PFSK-1 (cell line): ENCODE results near the gene GPR141.

ENCODE experiments used
- FOXP2 ChIP-seq: optimal IDR thresholded peaks from 2 replicates; pipeline ENCODE3; 2011; ENCODE audit warnings: borderline replicate concordance, control low read depth, inconsistent platforms; ENCODE audit not compliant: insufficient read depth; ENCODE audit errors: extremely low read length, extremely low read depth
- POLR2AphosphoS5 ChIP-seq: IDR thresholded peaks from 2 replicates; pipeline ENCODE4 v1.6.1; 2012; ENCODE audit warnings: low read depth, mild to moderate bottlenecking, control low read depth, low read length, moderate library complexity
- REST ChIP-seq, 2 experiments: IDR thresholded peaks; 2 replicates each; pipeline versions ENCODE4 v1.6.1 to v1.8.0; 2011 to 2012; ENCODE audit warnings: low read depth in 2 of 2, low read length in 2 of 2, control low read depth in 1 of 2, inconsistent platforms in 1 of 2, mild to moderate bottlenecking in 1 of 2, moderate library complexity in 1 of 2; ENCODE audit not compliant: insufficient read depth in 1 of 2
- SIN3A ChIP-seq: IDR thresholded peaks from 2 replicates; pipeline ENCODE4 v1.6.1; 2012; ENCODE audit warnings: mild to moderate bottlenecking, low read length, moderate library complexity, borderline replicate concordance; ENCODE audit not compliant: insufficient read depth
- TAF1 ChIP-seq: IDR thresholded peaks from 2 replicates; pipeline ENCODE4 v1.6.1; 2012; ENCODE audit warnings: low read length, control low read depth, borderline replicate concordance; ENCODE audit not compliant: insufficient read depth

GPR141 gene

GRCh38 chr7:37672926-37673325, 10.6 kb upstream of the GPR141 start:
- TF ChIP-seq SIN3A: no peak
- TF ChIP-seq REST (IDR thresholded peaks at IDR 0.05; ENCODE audit: insufficient read depth in 1 of 2, low read depth in 2 of 2, low read length in 2 of 2): no peak
- no peak for TF ChIP-seq POLR2AphosphoS5
- no peak for TF ChIP-seq FOXP2
- TF ChIP-seq TAF1: no peak

DNA sequence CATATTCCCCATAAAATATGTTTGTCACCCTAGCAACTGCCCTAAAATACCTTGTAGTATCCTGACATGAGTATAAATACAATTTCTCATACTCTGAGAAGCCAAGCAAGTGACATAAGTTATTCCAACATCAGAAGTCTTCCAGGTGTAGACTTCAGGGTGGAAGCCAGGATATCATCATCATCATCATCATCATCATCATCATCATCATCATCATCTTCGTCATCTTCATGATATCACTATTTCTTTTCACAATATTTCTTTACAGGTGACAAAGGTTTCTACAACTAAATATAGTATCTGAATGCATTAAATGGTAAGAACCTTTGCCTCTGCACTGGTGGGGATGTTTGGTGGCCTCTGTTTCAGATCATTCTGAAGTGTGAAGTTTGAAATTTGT, 10.0 kb upstream of the GPR141 start:
- TF ChIP-seq FOXP2 (no peak), TAF1 (no peak), SIN3A (no peak), POLR2AphosphoS5 (no peak), REST (IDR thresholded peaks at IDR 0.05; ENCODE audit: insufficient read depth in 1 of 2, low read depth in 2 of 2, low read length in 2 of 2) (no peak)

- TF ChIP-seq SIN3A: no peak
- no peak for TF ChIP-seq REST (IDR thresholded peaks at IDR 0.05; ENCODE audit: insufficient read depth in 1 of 2, low read depth in 2 of 2, low read length in 2 of 2)
- no peak for TF ChIP-seq POLR2AphosphoS5
- no peak for TF ChIP-seq FOXP2
- no peak for TF ChIP-seq TAF1
These were observed 9.0 kb upstream of the GPR141 start for GRCh38 chr7:37674531-37674930.

- no peak for TF ChIP-seq TAF1
- no peak for TF ChIP-seq REST (IDR thresholded peaks at IDR 0.05; ENCODE audit: insufficient read depth in 1 of 2, low read depth in 2 of 2, low read length in 2 of 2)
- TF ChIP-seq POLR2AphosphoS5: no peak
These were observed 7.8 kb upstream of the GPR141 start for GRCh38 chr7:37675749-37676148.

DNA sequence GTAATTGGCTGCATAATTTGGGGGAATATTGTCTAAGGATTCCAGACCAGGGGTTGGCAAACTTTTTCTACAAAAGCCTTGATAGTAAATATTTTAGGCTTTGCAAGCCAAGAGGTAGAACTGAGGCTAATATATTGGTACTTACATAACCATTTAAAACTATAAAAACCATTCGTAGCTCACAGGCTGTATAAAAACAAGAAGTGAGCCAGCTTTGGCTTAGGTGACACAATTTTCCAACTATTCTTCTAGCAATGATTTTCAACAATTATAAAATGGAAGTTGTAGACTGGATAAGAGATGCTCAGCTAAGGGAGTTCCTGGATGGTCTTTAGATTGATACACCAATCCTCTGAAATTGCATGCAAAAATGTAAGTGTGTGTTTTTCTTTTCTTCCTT, 1.4 kb downstream of the GPR141 start:
- TF ChIP-seq REST (IDR thresholded peaks at IDR 0.05; ENCODE audit: insufficient read depth in 1 of 2, low read depth in 2 of 2, low read length in 2 of 2) (no peak), TAF1 (no peak), POLR2AphosphoS5 (no peak), SIN3A (no peak), FOXP2 (no peak)
